Breast epithelium (tissue), 4 donors: Measurements from ENCODE around the gene EXOSC7. TPM values are rescaled to one million over a fixed set of nuclear protein-coding genes. Genes with fewer than 3 reads are reported as not detected.

ENCODE experiments used
- DNase-seq, 2 donors: peaks; one replicate each; pipeline ENCODE4 v3.0.0-alpha.2; 2019; ENCODE audit warnings: low spot score in 2 of 2
- H3K27ac ChIP-seq, 2 donors: fragments of 200-600 bp; sonication (generic) in 1 of 2; one replicate each; pipeline ENCODE4 v1.5.1; 2016 to 2019; ENCODE audit warnings: mild to moderate bottlenecking in 1 of 2
- H3K27me3 ChIP-seq, 2 donors: fragments of 200-600 bp; sonication (generic) in 1 of 2; one replicate each; pipeline versions ENCODE4 v1.5.1 to v1.6.0; 2017 to 2019; ENCODE audit warnings: control low read depth in 1 of 2, mild to moderate bottlenecking in 1 of 2
- H3K36me3 ChIP-seq: fragments of 200-600 bp; one replicate; pipeline ENCODE4 v1.5.1; 2019
- H3K4me1 ChIP-seq, 2 donors: fragments of 200-600 bp; sonication (generic); one replicate each; pipeline ENCODE4 v1.5.1; 2016 to 2019; ENCODE audit warnings: control low read depth in 1 of 2
- H3K4me3 ChIP-seq, 3 donors: fragments of 200-600 bp; sonication (generic); 1 replicate in 2 of 3; 2 replicates in 1 of 3; pipeline ENCODE4 v1.5.1; 2016 to 2019; ENCODE audit warnings: mild to moderate bottlenecking in 3 of 3, moderate library complexity in 2 of 3
- H3K9me3 ChIP-seq, 2 donors: fragments of 200-600 bp; sonication (generic) in 1 of 2; one replicate each; pipeline ENCODE4 v1.5.1; 2016 to 2019; ENCODE audit warnings: control low read depth in 1 of 2
- POLR2A ChIP-seq: fragments of 450-650 bp; IDR thresholded peaks from one replicate; pipeline ENCODE4 v1.6.1; 2016; ENCODE audit warnings: antibody characterized with exemption, mild to moderate bottlenecking, moderate library complexity
- POLR2AphosphoS5 ChIP-seq, 3 donors: sonication (generic); formaldehyde crosslinking; IDR thresholded peaks; one replicate each; pipeline ENCODE4 v1.6.1; 2017; ENCODE audit warnings: antibody characterized with exemption in 3 of 3
- intact Hi-C: fragments of 100-400 bp; cut with DNase I; formaldehyde crosslinking; loops from one replicate; pipeline ENCODE4 v1.15.1; 2023; ENCODE audit warnings: low total_unique reads
- total RNA-seq, 3 donors: library from RNA; depleted of rRNA; stranded (reverse); fragments of >200 nt; gene quantifications; one replicate each; pipeline ENCODE4 v1.1.0, GENCODE V29; 2016
- TF ChIP-seq, protein P1 (sequence below), 3 donors: fragments of 450-650 bp; IDR thresholded peaks; one replicate each; pipeline ENCODE4 v1.5.1; 2016 to 2017; ENCODE audit warnings: antibody characterized with exemption in 3 of 3, mild to moderate bottlenecking in 3 of 3, moderate library complexity in 3 of 3

The EXOSC7 gene
- total RNA-seq, 3 donors from 2014 or later, result 39.0 to 54.9 (median 43.0) TPM

DNA sequence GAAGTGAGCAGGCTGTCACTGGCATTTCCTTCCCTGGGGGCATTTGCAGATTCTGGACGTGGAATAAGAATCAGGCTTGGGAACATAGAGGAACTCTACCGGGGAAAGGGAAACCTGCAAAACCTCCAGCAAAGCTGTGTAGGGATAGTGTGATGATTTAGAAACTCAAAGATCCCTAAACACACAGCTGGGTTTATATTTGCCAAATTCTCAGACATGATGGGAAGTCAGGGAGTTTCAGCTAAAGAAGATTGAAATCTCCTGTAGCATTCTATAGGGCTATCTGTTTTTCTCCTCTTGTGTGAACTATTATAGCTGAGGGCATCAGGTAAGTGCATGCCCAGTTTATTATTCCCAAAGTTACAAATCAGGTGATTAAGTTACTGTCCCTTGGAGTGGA, 40.9 kb downstream of the EXOSC7 start:
- TF ChIP-seq, protein P1, sequence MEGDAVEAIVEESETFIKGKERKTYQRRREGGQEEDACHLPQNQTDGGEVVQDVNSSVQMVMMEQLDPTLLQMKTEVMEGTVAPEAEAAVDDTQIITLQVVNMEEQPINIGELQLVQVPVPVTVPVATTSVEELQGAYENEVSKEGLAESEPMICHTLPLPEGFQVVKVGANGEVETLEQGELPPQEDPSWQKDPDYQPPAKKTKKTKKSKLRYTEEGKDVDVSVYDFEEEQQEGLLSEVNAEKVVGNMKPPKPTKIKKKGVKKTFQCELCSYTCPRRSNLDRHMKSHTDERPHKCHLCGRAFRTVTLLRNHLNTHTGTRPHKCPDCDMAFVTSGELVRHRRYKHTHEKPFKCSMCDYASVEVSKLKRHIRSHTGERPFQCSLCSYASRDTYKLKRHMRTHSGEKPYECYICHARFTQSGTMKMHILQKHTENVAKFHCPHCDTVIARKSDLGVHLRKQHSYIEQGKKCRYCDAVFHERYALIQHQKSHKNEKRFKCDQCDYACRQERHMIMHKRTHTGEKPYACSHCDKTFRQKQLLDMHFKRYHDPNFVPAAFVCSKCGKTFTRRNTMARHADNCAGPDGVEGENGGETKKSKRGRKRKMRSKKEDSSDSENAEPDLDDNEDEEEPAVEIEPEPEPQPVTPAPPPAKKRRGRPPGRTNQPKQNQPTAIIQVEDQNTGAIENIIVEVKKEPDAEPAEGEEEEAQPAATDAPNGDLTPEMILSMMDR (IDR thresholded peaks at IDR 0.05), result no peak
- TF ChIP-seq POLR2A (no peak), POLR2AphosphoS5 (IDR thresholded peaks at IDR 0.05) (no peak)
- Histone ChIP-seq H3K27me3 (no peaks in the 10 kb centered on the region), H3K27ac (no peak overlapping the region), H3K4me1 (peaks cover 0 to 7% of the 10 kb centered on the region in 2 donors), H3K9me3 (no peaks in the 10 kb centered on the region), H3K36me3 (no peaks in the 10 kb centered on the region), H3K4me3 (no peak overlapping the region)
- no peak for DNase-seq
- intact Hi-C loops, result no loop called here

DNA sequence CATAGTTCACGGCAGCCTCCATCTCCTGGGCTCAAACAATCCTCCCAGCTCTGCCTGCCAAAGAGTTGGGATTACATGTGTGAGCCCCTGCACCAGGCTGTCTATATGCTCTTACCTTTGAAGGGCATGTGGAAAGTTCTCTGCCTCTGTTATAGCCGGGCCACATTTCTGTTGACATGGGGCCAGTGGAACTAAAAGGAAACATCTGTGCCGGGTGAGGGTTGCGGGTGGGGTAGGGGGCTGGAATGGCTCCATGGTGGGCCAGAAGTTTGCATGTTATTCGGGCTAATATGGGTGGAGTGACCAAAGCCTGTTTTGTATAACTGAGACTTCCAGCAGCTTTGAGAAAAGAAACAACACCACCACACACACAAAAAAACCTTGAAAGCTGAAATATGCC, 41.8 kb downstream of the EXOSC7 start:
- Histone ChIP-seq H3K27me3 (no peaks in the 10 kb centered on the region), H3K4me3 (no peak overlapping the region), H3K36me3 (no peaks in the 10 kb centered on the region), H3K27ac (peak overlapping the region in 1 of 2 donors; percentile 52), H3K9me3 (no peaks in the 10 kb centered on the region), H3K4me1 (no peaks in the 10 kb centered on the region)
- no peak for DNase-seq
- intact Hi-C loops, result no loop called here
- TF ChIP-seq POLR2A (no peak), POLR2AphosphoS5 (IDR thresholded peaks at IDR 0.05) (no peak)
- TF ChIP-seq, protein P1 (IDR thresholded peaks at IDR 0.05), result no peak

DNA sequence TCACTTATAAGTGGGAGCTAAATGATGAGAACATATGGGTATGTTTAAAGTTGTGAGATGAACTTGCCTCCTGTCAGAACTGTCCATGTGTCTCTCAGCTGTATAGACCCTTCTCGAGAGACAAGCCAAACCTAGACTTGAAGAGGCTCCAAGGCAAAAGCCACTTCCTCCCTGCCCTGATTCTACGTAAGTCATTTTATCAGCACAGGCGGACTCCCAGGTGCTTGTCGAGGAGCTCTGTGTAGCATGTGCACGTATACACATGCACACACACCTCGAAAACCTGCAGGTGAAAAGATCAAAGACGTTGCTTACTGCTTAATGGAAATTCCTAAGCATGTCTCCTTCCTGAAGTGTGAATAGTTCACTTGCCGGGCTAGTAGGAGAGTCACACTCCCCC, 44.5 kb downstream of the EXOSC7 start:
- H3K27ac ChIP-seq, result no peak overlapping the region
- DNase-seq, result no peak
- intact Hi-C loops, result no loop called here
- H3K27me3 ChIP-seq, result no peaks in the 10 kb centered on the region
- H3K4me1 ChIP-seq, result peaks cover 0 to under 1% of the 10 kb centered on the region in 2 donors
- H3K36me3 ChIP-seq, result no peaks in the 10 kb centered on the region
- TF ChIP-seq, protein P1 (IDR thresholded peaks at IDR 0.05), result no peak
- no peak for TF ChIP-seq POLR2A
- no peak for TF ChIP-seq POLR2AphosphoS5 (IDR thresholded peaks at IDR 0.05)
- no peak overlapping the region for H3K4me3 ChIP-seq
- no peaks in the 10 kb centered on the region for H3K9me3 ChIP-seq

DNA sequence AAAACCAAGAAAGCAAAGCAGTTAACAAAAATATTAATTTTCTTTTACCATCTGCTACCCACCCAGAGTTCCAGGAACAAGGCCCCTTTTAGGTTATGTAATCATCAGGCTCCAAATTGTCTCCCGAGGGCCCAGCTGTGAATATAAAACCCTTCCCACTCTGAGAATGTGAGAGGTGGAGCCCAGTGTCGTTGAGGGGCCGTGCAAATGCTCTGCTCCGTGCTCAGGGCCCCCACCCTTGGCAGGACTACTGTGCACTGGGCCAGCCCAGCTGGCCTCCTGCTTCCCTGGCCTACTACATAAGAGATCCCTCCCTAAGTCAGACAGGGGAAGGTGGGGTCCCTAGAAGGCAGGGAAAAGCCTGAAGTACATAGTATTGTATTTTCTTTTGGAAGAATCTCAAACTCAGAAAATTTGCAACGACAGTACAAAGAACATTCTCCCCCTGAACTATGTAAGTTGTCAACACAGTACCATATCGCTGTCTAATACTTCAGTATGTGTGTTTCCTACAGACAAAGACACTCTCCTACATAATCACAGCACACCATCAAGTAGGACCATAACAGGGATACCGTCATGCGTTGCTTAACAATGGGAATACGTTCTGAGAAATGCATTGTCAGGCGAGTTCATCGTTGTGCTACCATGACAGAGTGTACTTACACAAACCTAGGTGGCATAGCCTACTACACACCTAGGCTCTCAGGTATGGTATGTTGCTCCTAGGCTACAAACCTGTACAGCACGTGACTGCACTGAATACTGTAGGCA, 45.7 kb downstream of the EXOSC7 start:
- intact Hi-C loops, result no loop called here
- Histone ChIP-seq H3K9me3 (no peaks in the 10 kb centered on the region), H3K4me1 (peaks cover 6 to 8% of the 10 kb centered on the region in 2 donors), H3K36me3 (no peaks in the 10 kb centered on the region), H3K4me3 (no peak overlapping the region), H3K27ac (peak overlapping the region in 1 of 2 donors; percentile 43), H3K27me3 (no peaks in the 10 kb centered on the region)
- DNase-seq, result no peak
- TF ChIP-seq, protein P1 (IDR thresholded peaks at IDR 0.05), result no peak
- TF ChIP-seq POLR2A (no peak), POLR2AphosphoS5 (IDR thresholded peaks at IDR 0.05) (no peak)

DNA sequence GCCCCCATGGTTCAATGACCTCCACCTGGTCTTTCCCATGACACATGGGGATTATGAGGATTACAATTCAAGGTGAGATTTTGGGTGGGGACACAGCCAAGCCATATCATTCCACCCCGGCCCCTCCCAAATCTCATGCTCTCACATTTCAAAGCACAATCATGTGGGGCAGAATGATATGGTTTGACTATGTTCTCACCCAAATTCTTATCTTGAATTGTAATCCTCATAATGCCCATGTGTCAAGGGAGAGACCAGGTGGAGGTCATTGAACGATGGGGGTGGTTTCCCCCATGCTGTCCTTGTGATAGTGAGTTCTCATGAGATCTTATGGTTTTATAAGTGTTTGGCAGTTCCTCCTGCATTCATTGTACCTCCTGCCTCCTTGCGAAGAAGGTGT, 47.6 kb downstream of the EXOSC7 start:
- Histone ChIP-seq H3K27ac (no peak overlapping the region), H3K4me3 (no peak overlapping the region), H3K27me3 (no peaks in the 10 kb centered on the region), H3K36me3 (no peaks in the 10 kb centered on the region), H3K9me3 (no peaks in the 10 kb centered on the region), H3K4me1 (peaks cover 6 to 8% of the 10 kb centered on the region in 2 donors)
- intact Hi-C loops, result no loop called here
- no peak for DNase-seq
- TF ChIP-seq POLR2AphosphoS5 (IDR thresholded peaks at IDR 0.05) (no peak), POLR2A (no peak)
- TF ChIP-seq, protein P1 (IDR thresholded peaks at IDR 0.05), result no peak
